ENCODE data around the gene AFF3. TPM values are rescaled to one million over a fixed set of nuclear protein-coding genes. Genes with fewer than 3 reads are reported as not detected.

AFF3 gene
- total and polyA plus RNA-seq, 2 of the 4 experiments (the other 2 are of a cell fraction) = 12.9 to 14.3 TPM

DNA sequence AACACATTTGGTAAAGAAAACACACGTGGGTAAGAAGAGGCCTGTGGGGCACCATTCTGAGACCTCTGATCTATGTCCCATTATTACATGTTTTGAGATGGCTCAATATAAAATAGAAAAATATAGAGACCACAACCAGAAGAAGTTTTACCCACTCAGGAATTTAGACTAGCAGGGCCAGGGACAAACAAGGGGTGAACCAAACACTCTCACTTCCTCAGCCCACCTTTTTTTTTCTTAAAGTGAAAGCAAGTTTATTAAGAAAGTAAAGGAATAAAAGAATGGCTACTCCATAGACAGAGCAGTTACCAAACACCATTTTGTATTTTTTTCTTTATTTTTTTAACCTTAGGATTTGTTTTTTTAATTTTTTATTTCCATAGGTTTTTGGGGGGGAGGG, 533.5 kb downstream of the AFF3 start:
- dilution Hi-C loops (cut with HindIII; ENCODE audit: low sequenced_read_pairs, unreplicated experiment) = no loop called here
- H3K9me3 ChIP-seq (ENCODE audit: control insufficient read depth, insufficient read depth, low read length) = no peaks in the 10 kb centered on the region
- no peak overlapping the region for H3K18ac ChIP-seq (ENCODE audit: low read depth, low read length)
- H3K27ac ChIP-seq (ENCODE audit: insufficient read depth, low read length) = no peak overlapping the region
- no peak overlapping the region for H3K56ac ChIP-seq (ENCODE audit: extremely low read depth, insufficient read depth, low read length)
- no peak overlapping the region for H4K91ac ChIP-seq (ENCODE audit: insufficient read depth, low read depth, low read length)
- no peaks in the 10 kb centered on the region for H3K27me3 ChIP-seq (ENCODE audit: control insufficient read depth, insufficient read depth, low read length)
- H2BK15ac ChIP-seq (ENCODE audit: low read depth, low read length) = no peak overlapping the region
- intact Hi-C loops (cut with micrococcal nuclease) = loop anchor here (5.0 kb wide), 2 partner anchors 38 to 98 kb away; no protein-coding TSS in a partner anchor
- peaks cover 3% of the 10 kb centered on the region; the same call in 1 of the 2 replicates for H4K20me1 ChIP-seq (ENCODE audit: insufficient read depth, low read length)
- H3K9me1 ChIP-seq (ENCODE audit: insufficient read depth, low read length) = peaks cover 7% of the 10 kb centered on the region; the same call in 1 of the 2 replicates
- H4K5ac ChIP-seq (ENCODE audit: low read depth, low read length) = no peak overlapping the region
- TF ChIP-seq MXI1 (IDR thresholded peaks at IDR 0.05; ENCODE audit: borderline replicate concordance, low read depth, low read length) = no peak
- no peak for TF ChIP-seq POLR2A (IDR thresholded peaks at IDR 0.05; ENCODE audit: low read depth, low read length)
- no peak for TF ChIP-seq RAD21 (IDR thresholded peaks at IDR 0.05; ENCODE audit: low read length)
- TF ChIP-seq, protein P1, sequence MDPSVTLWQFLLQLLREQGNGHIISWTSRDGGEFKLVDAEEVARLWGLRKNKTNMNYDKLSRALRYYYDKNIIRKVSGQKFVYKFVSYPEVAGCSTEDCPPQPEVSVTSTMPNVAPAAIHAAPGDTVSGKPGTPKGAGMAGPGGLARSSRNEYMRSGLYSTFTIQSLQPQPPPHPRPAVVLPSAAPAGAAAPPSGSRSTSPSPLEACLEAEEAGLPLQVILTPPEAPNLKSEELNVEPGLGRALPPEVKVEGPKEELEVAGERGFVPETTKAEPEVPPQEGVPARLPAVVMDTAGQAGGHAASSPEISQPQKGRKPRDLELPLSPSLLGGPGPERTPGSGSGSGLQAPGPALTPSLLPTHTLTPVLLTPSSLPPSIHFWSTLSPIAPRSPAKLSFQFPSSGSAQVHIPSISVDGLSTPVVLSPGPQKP (IDR thresholded peaks at IDR 0.05; ENCODE audit: borderline replicate concordance, low read depth, low read length) = no peak
- TF ChIP-seq RCOR1 (IDR thresholded peaks at IDR 0.05; ENCODE audit: insufficient replicate concordance, low read length) = no peak
- no peak for TF ChIP-seq FOS (IDR thresholded peaks at IDR 0.05; ENCODE audit: low read depth, low read length)
- no peak for TF ChIP-seq SMC3 (IDR thresholded peaks at IDR 0.05; ENCODE audit: low read depth, low read length)
- TF ChIP-seq CHD1 (IDR thresholded peaks at IDR 0.05; ENCODE audit: low read depth, low read length) = no peak
- no peak for TF ChIP-seq NFE2L2 (IDR thresholded peaks at IDR 0.05; ENCODE audit: low read depth, low read length)
- no peak for TF ChIP-seq MAZ (IDR thresholded peaks at IDR 0.05; ENCODE audit: borderline replicate concordance, low read depth, low read length)
- TF ChIP-seq BHLHE40 (IDR thresholded peaks at IDR 0.05; ENCODE audit: low read depth, low read length) = no peak
- TF ChIP-seq, protein P2, sequence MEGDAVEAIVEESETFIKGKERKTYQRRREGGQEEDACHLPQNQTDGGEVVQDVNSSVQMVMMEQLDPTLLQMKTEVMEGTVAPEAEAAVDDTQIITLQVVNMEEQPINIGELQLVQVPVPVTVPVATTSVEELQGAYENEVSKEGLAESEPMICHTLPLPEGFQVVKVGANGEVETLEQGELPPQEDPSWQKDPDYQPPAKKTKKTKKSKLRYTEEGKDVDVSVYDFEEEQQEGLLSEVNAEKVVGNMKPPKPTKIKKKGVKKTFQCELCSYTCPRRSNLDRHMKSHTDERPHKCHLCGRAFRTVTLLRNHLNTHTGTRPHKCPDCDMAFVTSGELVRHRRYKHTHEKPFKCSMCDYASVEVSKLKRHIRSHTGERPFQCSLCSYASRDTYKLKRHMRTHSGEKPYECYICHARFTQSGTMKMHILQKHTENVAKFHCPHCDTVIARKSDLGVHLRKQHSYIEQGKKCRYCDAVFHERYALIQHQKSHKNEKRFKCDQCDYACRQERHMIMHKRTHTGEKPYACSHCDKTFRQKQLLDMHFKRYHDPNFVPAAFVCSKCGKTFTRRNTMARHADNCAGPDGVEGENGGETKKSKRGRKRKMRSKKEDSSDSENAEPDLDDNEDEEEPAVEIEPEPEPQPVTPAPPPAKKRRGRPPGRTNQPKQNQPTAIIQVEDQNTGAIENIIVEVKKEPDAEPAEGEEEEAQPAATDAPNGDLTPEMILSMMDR (conservative IDR thresholded peaks at IDR 0.05; ENCODE audit: low read depth, low read length) = no peak
- TF ChIP-seq MAFK (IDR thresholded peaks at IDR 0.05; ENCODE audit: low read depth, low read length) = no peak
- TF ChIP-seq RFX5 (IDR thresholded peaks at IDR 0.05; ENCODE audit: low read depth, low read length) = no peak
- TF ChIP-seq, protein P3, sequence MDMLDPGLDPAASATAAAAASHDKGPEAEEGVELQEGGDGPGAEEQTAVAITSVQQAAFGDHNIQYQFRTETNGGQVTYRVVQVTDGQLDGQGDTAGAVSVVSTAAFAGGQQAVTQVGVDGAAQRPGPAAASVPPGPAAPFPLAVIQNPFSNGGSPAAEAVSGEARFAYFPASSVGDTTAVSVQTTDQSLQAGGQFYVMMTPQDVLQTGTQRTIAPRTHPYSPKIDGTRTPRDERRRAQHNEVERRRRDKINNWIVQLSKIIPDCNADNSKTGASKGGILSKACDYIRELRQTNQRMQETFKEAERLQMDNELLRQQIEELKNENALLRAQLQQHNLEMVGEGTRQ (IDR thresholded peaks at IDR 0.05; ENCODE audit: low read depth, low read length) = no peak
- no peak for TF ChIP-seq CEBPB (IDR thresholded peaks at IDR 0.05; ENCODE audit: low read depth, low read length)
- no peak overlapping the region for H2BK120ac ChIP-seq (ENCODE audit: low read depth, low read length)
- no peak overlapping the region for H3K4ac ChIP-seq (ENCODE audit: low read depth, low read length)
- no peak overlapping the region for H3K4me2 ChIP-seq (ENCODE audit: low read depth, low read length)
- WGBS, 2 experiments (ENCODE audit: extremely low coverage in 2 of 2, insufficient read length in 1 of 2) = no CpG with 5 or more reads among the region's 1 CpG
- no TSS peak for BruUV-seq (replicated peaks)
- H3K4me3 ChIP-seq (ENCODE audit: insufficient read depth, low read depth, low read length) = no peak overlapping the region
- H3K14ac ChIP-seq (replicated peaks; ENCODE audit: low read depth, low read length) = no peak overlapping the region
- ATAC-seq (ENCODE audit: low read depth) (no peak), DNase-seq (no peak)
- H3K23ac ChIP-seq (ENCODE audit: low read depth, low read length) = no peak overlapping the region
- no peak overlapping the region for H2AK9ac ChIP-seq (replicated peaks; ENCODE audit: low read depth, low read length, poor library complexity)
- H2BK20ac ChIP-seq (ENCODE audit: low read depth, low read length) = no peak overlapping the region
- H3K36me3 ChIP-seq (ENCODE audit: control insufficient read depth, insufficient read depth, low read length) = no peaks in the 10 kb centered on the region
- H2BK5ac ChIP-seq (ENCODE audit: low read depth, low read length, poor library complexity, severe bottlenecking) = no peak overlapping the region
- H2AK5ac ChIP-seq (ENCODE audit: low read depth, low read length) = no peak overlapping the region
- in situ Hi-C loops (cut with MboI; ENCODE audit: low sequenced_read_pairs) = no loop called here
- 0 out of 4 replicates have a peak, but pooled peaks cover 0 to 3% of the 10 kb centered on the region in 2 experiments for H3K79me1 ChIP-seq (ENCODE audit: low read depth in 1 of 2, low read length in 2 of 2)
- no peak overlapping the region for H4K8ac ChIP-seq (ENCODE audit: low read depth in 2 of 2, low read length in 2 of 2)
- no peak overlapping the region for H2AFZ ChIP-seq (replicated peaks; ENCODE audit: low read length, poor library complexity)
- H3K4me1 ChIP-seq (ENCODE audit: control insufficient read depth, insufficient read depth, low read length) = peaks cover 13% of the 10 kb centered on the region
- CTCF ChIA-PET = no interaction called here
- no peak overlapping the region for H3K9ac ChIP-seq (ENCODE audit: low read depth, low read length)
- POLR2A ChIA-PET (ENCODE audit: unreplicated experiment) = no interaction called here

All from IMR-90 (cell line).